RWPE1 (cell line): Measurements from ENCODE around the gene SNX18.
"Not testable (repeated sequence)": the region's sequence is repeated elsewhere in the genome, so short reads cannot be mapped to it uniquely, and the experiment has no call there.

Experiments used
- CTCF ChIA-PET: fragments of 350-600 bp; sonication (Branson Sonifier 250); formaldehyde crosslinking; extraction: SDS; loops from one replicate; lab custom pipeline; 2021; lab: Yijun Ruan, JAX
- POLR2A ChIA-PET: fragments of 400-600 bp; formaldehyde crosslinking; extraction: SDS; loops from one replicate; lab custom pipeline; 2020; ENCODE audit warnings: antibody characterized with exemption; ENCODE audit not compliant: low non-redundant PET; lab: Yijun Ruan, JAX
- DNase-seq: peaks from one replicate; pipeline ENCODE4 v3.0.0; 2012; ENCODE audit warnings: low spot score
- H3K27ac ChIP-seq: fragments of 450-650 bp; 2 replicates; pipeline ENCODE4 v1.5.1; 2017
- TF ChIP-seq, protein P1 (sequence below): fragments of 450-650 bp; conservative IDR thresholded peaks from 2 replicates; pipeline ENCODE4 v1.5.1; 2017; ENCODE audit warnings: low read depth, mild to moderate bottlenecking

SNX18 gene

DNA sequence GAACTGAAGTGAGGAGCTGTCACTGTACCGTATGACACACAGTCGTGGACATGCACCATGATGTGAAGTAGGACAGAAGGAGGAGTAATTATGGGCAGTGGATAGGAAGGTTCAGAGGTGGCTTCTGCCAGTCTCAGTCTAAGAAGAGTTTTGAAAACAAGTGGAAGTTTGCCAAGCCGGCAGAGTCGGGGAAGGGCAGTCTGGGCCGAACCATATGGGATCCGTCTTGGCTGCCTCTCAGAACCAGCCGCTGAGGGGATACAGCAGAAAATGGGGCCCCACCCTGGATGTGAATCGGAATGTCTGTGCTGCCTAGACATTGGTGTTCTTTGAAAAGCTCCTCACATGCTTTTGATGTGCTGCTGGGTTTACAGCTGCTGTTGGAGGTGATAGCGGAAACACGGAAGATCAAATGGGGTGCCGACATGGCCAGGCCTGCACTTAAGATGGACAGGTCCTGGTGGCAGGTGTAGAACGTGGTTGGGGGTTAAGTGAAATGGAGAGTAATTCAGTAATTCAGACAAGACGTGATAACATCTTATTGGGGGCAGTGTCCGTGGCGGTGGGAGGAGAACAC is 11.2 kb downstream of the SNX18 start:
- no peak overlapping the region for H3K27ac ChIP-seq
- CTCF ChIA-PET = interaction anchor here (0.9 to 2.3 kb wide), 2 partner anchors 12 to 41 kb away, joined by 3 to 8 read pairs; partner anchors contain the start of gene SNX18
- TF ChIP-seq, protein P1, sequence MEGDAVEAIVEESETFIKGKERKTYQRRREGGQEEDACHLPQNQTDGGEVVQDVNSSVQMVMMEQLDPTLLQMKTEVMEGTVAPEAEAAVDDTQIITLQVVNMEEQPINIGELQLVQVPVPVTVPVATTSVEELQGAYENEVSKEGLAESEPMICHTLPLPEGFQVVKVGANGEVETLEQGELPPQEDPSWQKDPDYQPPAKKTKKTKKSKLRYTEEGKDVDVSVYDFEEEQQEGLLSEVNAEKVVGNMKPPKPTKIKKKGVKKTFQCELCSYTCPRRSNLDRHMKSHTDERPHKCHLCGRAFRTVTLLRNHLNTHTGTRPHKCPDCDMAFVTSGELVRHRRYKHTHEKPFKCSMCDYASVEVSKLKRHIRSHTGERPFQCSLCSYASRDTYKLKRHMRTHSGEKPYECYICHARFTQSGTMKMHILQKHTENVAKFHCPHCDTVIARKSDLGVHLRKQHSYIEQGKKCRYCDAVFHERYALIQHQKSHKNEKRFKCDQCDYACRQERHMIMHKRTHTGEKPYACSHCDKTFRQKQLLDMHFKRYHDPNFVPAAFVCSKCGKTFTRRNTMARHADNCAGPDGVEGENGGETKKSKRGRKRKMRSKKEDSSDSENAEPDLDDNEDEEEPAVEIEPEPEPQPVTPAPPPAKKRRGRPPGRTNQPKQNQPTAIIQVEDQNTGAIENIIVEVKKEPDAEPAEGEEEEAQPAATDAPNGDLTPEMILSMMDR = no peak
- POLR2A ChIA-PET = interaction anchor here (0.5 to 0.6 kb wide), 2 partner anchors 11 to 460 kb away, joined by 3 read pairs; partner anchors contain the start of gene SNX18
- no peak for DNase-seq

DNA sequence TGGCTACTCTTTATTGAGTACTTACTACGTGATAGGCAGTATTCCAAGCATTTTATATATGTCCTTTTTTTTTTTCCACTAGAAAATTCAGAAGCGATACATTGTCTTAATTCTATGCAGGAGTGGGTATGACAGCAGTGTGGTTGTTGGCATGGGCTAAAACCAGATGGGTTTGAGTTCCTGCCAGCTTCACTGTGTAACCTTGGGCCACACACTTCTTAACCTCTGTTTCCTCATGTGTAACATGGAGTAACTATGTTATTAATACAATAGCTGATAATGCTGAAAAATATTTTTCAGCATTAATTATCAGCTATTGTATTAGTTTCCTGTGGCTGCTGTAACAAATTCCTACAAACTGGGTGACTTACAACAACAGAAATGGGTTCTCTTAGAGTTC is 12.0 kb downstream of the SNX18 start:
- TF ChIP-seq, protein P1 = no peak
- CTCF ChIA-PET = interaction anchor here (0.6 to 0.9 kb wide), 2 partner anchors 21 to 40 kb away, joined by 3 read pairs; no protein-coding TSS in a partner anchor
- no peak overlapping the region for H3K27ac ChIP-seq
- no peak for DNase-seq
- POLR2A ChIA-PET = no interaction called here

DNA sequence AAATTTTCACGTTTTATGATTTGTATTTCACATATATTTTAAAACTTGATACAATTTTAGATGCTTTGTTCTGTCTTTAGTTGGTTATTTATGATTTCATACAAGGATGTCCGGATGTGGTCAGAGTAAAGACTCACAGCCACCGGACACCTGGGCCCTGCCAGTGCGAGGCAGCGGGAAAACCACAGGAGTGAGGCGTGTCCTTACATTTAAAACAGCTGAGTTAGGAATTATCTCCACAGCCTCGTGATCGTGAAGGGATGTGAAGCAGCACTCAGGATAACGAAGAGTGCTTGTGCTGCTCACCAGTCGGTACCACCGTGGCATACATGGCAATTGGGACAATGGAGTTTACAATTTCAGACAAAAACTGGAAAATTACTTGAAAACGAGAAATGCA is 14.0 kb downstream of the SNX18 start:
- POLR2A ChIA-PET = no interaction called here
- no peak overlapping the region for H3K27ac ChIP-seq
- TF ChIP-seq, protein P1 = no peak
- DNase-seq = no peak
- CTCF ChIA-PET = no interaction called here

DNA sequence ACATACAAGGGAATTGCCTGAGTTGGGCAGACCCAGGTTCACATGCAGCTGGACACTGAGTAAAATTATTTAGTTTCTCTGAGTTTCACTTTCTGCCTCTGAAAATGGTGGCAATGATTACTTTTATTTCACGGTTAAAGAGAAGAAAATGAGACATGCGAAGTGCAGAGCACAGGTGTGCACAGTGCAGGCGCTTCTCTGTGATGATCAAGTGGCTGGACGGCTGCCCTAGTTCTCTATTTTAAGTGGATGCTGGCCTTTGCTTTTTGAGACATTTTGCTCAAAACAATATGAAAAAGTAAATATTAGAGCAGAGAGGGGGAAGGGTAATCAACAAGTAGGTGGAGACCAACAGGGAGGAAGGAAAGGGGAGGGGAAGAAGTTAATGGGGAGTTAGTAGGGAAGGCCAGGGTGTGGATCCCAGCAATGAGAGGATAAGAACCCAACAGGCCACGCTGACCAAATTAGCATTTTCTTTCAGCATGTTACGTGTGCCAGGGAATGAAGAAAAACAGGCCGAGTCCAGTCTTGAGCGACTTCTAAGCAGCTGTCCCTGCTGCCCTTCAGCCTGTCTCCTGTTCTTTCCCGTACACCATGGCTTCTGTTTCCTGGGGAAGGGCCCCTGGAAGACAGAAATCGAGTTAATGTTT is 16.1 kb downstream of the SNX18 start:
- ChIA-PET CTCF (interaction anchor here (0.6 to 1.4 kb wide), 4 partner anchors 17 to 1517 kb away, joined by 3 to 7 read pairs (median 4); no protein-coding TSS in a partner anchor), POLR2A (no interaction called here)
- TF ChIP-seq, protein P1 = no peak
- no peak overlapping the region for H3K27ac ChIP-seq
- DNase-seq = no peak

DNA sequence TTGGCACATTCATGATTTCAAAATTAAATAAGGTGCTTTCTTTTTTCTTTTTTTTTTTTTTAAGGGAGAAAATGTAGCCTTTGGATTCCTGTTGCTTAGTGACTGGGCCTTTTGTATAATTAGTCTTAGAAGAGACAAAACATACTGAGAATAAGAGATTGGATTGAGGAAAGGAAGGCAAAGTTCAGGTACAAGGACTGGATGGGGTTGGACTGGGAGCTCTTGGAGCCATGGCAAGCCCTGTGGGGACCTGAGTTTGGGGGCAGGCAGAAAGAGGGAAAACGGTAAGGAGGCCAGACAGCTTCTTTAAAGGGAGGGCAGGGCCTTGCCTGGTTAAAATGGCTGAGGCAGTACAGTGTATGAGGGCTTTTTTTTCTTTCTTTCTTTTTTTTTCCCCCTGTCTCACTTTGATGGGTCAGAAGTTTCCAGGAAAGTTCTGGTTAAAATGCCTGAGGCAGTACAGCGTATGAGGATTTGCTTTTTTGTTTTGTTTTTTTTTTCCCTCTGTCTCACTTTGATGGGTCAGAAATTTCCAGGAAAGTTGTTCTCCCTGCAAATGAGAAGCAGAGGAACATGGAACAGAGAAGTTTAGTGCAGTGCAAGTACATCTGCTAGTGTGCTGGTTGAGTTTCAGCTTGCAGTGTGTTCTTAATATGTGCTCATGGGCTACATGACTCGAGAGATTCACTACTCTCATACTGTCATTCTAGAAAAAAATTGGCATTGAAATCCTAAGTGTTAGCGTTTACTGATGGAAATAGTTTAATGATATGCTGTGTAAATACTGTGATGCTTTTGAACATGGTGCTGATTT is 16.8 kb downstream of the SNX18 start:
- TF ChIP-seq, protein P1 = no peak
- H3K27ac ChIP-seq = no peak overlapping the region
- CTCF ChIA-PET = interaction anchor here (1.4 kb wide), 1 partner anchor 17 kb away, joined by 4 read pairs; no protein-coding TSS in a partner anchor
- POLR2A ChIA-PET = no interaction called here
- no peak for DNase-seq

DNA sequence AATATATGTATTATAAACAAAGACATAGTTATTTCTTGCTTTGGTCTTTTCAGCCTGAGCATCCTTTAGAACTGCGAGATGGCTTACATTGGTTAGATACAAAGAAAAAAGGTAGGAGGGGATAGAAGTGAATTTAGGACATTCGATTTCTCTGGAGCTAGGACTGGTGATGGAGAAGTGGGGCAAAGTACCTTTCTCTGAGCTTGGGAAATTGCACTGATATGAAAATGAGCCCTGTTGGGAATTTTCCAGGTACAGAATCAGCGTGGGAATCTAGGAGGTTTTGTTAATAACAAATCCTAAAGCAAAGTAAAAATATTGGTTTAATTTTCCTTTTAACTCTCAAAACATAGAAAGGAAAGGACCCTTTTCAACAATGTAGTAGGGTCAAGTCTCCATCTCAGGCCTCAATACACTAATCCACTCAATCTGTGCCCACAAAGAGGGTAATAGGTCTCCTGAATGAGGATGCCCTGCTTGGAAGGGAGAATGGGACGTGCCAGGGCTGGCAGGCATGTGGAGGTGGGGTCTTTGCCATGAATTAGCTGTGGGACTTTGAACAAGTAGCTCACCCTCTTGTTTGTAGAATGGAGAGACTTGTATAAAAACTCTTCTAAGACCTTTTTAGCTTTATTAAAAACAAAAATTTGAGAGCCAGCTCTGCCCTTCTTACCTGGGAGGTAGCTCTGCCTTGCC is 17.7 kb downstream of the SNX18 start:
- no peak for DNase-seq

DNA sequence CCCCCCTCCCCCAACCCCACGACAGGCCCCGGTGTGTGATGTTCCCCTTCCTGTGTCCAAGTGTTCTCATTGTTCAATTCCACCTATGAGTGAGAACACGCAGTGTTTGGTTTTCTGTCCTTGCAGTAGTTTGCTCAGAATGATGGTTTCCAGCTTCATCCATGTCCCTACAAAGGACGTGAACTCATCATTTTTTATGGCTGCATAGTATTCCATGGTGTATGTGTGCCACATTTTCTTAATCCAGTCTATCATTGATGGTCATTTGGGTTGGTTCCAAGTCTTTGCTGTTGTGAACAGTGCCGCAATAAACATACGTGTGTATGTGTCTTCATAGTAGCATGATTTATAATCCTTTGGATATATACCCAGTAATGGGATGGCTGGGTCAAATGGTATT is 18.8 kb downstream of the SNX18 start:
- DNase-seq, H3K27ac ChIP-seq, CTCF ChIA-PET, POLR2A ChIA-PET: not testable (repeated sequence)

More for the DNA sequence above, 17.7 kb downstream of the SNX18 start:
- TF ChIP-seq, protein P1 = no peak
- no peak overlapping the region for H3K27ac ChIP-seq
- POLR2A ChIA-PET = no interaction called here
- CTCF ChIA-PET = interaction anchor here (0.5 kb wide), 2 partner anchors 10 to 222 kb away, joined by 3 read pairs; no protein-coding TSS in a partner anchor

DNA sequence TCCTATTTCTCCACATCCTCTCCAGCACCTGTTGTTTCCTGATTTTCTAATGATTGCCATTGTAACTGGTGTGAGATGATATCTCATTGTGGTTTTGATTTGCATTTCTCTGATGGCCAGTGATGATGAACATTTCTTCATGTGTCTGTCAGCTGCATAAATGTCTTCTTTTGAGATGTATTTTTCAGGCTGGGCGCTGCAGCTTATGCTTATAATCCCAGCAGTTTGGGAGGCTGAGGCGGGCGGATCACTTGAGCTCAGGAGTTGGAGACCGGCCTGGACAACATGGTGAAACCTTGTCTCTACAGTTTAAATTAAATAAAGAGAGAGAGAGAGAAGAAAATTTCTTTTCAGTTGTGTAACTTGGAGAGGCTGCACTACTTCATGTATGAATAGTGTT is 19.3 kb downstream of the SNX18 start:
- H3K27ac ChIP-seq, POLR2A ChIA-PET, DNase-seq: not testable (repeated sequence)
- CTCF ChIA-PET = interaction anchor here (0.7 kb wide), 1 partner anchor 191 kb away, joined by 4 read pairs; no protein-coding TSS in a partner anchor
